ENCODE data around the gene TNPO2.

GRCh38 chr19:12750851-12751250 is 27.1 kb upstream of the TNPO2 start:
- TF ChIP-seq ZNF532 (CRISPR knock-in tag; IDR thresholded peaks at IDR 0.05; ENCODE audit: borderline replicate concordance) = no peak
- TF ChIP-seq CTCF (IDR thresholded peaks at IDR 0.05) = no peak
- no peak for TF ChIP-seq ATF6 (CRISPR knock-in tag; IDR thresholded peaks at IDR 0.05)
- no peak for TF ChIP-seq TEAD1 (CRISPR knock-in tag; IDR thresholded peaks at IDR 0.05)
- TF ChIP-seq JUN (CRISPR knock-in tag; IDR thresholded peaks at IDR 0.05) = no peak
- TF ChIP-seq CREB1 (CRISPR knock-in tag; IDR thresholded peaks at IDR 0.05) = no peak

Measured in WTC11 (cell line).